Adrenal gland (tissue), 5 donors: ENCODE measurements around the gene SLC22A3.

ENCODE experiments used
- CTCF ChIP-seq, 6 experiments: fragments of 450-650 bp in 4 of 6; fragments of 200-600 bp in 2 of 6; sonication (generic) in 1 of 6; IDR thresholded peaks; 1 replicate in 5 of 6; 2 replicates in 1 of 6; pipeline versions ENCODE4 v1.5.1 to v1.8.0; 2016 to 2021; ENCODE audit warnings: antibody characterized with exemption in 6 of 6, mild to moderate bottlenecking in 2 of 6, moderate library complexity in 1 of 6
- POLR2A ChIP-seq, 2 donors: fragments of 450-650 bp; IDR thresholded peaks; one replicate each; pipeline ENCODE4 v1.6.1; 2017; ENCODE audit warnings: antibody characterized with exemption in 2 of 2, mild to moderate bottlenecking in 2 of 2, moderate library complexity in 1 of 2
- donor health status: DM: no; HTN: no; CAD: no.

GRCh38 chr6:160374836-160375560 is 26.8 kb downstream of the SLC22A3 start:
- TF ChIP-seq CTCF (IDR thresholded peaks at IDR 0.05): no peak
- TF ChIP-seq POLR2A (IDR thresholded peaks at IDR 0.05): no peak
